ENCODE measurements around the gene C1orf159.

GRCh38 chr1:1033009-1033587, 82.8 kb downstream of the C1orf159 start:
- peak; percentile 57 to 79 (median 74) for TF ChIP-seq CTCF (IDR thresholded peaks at IDR 0.05)
- no peak for TF ChIP-seq POLR2A (IDR thresholded peaks at IDR 0.05)

All from right lobe of liver (tissue), 4 donors.